ENCODE results near the gene ANO4.
"Not testable (repeated sequence)": the region's sequence is repeated elsewhere in the genome, so short reads cannot be mapped to it uniquely, and the experiment has no call there.

The ANO4 gene

DNA sequence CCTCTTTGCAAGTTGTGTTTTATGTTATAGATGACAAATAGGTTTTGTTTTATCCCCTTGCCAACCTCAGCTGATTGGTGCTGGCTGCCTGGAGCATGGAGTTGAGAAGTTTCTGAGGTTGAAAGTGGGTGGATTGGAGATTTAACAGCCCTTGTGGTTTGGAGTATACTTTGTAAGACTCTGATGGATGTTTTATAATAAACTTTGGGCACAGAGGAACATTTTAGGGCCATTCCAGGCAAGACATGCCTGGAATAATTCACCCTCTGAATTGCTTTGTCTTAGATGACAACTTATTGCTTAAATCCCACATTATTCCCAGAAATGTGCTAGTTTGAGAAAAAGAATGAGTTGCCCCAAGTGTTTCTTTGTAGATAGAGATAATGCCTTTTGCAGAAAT lies 256.6 kb downstream of the ANO4 start:
- DNase-seq: no peak

DNA sequence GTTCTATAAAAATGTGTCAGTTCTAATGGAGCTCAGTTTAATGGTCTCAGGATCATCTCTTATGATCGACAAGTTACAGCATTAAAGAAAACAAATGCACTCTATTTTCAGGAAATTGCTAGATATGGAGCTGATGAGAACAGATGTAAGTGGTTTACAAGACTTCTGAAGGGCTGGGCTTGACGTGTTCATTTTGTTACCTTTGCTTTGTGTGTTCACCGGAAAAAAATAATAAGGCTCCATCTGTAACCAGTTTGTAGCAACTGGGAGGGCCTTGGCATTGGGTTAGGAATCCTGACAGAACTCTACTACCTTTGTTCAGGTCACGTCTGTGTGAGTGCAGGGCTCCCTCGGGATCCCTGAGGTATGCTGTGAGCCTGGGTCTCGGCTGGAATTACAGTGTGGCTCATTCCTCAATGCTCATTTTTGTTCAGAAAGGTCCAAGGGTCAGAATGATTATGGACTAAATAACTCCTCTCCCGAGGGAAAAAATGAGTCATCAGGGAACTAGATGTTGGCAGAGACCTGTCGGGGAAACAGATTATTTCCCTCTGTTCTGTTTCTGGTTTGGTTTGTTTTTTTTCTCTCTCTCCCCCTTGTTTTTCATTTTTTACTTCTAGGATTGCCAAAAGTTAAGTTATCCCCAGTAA lies 257.4 kb downstream of the ANO4 start:
- no peak for DNase-seq

DNA sequence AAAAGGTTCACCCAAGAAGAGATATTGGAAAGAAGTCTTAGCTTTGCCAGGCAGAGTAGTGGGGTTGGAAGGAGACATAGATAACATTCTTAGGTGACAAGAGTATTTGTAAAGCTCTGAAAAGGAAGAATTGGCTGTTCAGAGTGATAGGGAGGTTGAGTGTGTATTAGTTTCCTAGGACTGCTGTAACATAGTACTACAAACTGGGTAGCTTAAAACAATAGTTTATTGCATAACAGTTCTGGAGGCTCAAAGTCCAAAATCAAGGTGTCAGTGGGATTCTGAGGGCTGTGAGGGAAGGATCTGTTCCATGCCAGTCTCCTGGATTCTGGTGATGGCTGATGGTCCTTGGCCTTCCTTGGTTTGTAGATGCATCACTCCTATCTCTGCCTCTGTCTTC lies 258.6 kb downstream of the ANO4 start:
- DNase-seq: no peak

DNA sequence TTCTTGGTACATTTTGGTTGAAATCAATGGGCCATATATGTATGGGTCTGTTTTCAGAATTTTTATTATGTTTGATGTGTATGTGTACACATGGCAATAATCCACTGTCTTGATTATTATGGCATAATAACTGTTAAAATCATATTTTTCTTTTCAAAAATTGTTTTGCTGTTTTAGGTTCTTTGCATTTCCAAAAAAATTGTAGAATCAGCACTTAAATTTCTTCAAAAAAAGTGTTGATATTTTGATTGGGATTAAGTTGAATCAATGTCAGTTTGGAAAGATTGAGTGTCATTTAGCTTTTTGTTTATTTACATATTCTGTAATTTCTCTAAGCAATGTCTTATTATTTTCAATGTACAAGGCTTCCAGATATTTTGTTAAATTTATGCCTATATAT lies 261.4 kb downstream of the ANO4 start:
- no peak for DNase-seq

DNA sequence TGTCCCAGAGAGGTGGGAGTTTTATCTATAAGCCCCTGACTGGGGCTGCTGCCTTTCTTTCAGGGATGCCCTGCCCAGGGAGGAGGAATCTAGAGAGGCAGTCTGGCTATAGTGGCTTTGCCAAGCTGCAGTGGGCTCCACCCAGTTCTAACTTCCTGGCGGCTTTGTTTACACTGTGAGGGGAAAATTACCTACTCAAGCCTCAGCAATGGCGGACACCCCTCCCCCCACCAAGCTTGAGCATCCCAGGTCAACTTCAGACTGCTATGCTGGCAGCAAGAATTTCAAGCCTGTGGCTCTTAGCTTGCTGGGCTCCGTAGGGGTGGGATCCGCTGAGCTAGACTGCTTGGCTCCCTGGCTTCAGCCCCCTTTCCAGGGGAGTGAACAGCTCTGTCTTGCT lies 267.9 kb downstream of the ANO4 start:
- not testable (repeated sequence) for DNase-seq

DNA sequence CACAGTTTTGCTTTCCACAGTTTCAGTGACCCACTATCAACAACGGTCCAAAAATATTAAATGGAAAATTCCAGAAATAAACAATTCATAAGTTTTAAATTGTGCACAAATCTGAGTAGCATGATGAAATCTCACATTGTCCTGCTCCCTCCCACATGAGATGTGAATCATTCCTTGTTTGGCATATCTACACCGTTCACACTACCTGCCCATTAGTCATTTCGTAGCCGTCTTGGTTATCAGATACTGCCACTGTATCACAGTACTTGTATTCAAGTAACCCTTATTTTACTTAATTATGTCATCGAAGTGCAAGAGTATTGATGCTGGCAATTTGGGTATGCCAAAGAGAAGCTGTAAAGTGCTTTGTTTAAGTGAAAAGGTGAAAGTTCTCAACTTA lies 270.1 kb downstream of the ANO4 start:
- DNase-seq: no peak

DNA sequence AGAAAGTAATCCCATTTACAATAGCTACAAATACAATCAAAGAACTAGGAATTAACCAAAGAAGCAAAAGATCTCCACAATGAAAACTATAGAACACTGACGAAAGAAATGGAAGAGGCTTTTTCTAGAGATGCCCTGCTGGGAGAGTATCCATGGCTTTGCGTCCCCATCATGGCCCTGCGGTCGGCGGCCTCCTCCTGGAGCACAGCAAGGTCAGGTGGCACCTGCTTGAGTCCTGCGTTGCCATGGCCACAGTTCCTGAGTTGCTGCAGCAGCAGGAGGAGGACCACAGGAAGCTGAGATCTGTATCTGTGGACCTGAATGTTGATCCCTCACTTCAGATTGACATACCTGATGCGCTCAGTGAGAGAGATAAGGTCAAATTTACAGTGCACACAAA lies 271.9 kb downstream of the ANO4 start:
- no peak for DNase-seq

DNA sequence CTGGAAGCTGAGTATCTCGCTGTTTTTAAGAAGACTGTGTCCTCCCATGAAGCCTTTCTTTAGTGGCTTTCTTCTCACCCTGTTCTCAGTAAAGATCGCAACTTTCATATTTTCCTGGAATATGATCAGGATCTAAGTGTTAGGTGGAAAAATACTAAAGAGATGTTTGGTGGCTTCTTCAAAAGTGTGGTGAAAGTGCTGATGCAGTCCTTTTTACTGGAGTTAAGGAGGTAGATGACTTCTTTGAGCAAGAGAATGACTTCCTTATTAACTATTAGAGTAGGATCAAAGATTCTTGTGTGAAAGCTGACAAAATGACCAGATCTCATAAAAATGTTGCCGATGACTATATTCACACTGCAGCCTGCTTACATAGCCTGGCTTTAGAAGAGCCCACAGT lies 273.8 kb downstream of the ANO4 start:
- no peak for DNase-seq

DNA sequence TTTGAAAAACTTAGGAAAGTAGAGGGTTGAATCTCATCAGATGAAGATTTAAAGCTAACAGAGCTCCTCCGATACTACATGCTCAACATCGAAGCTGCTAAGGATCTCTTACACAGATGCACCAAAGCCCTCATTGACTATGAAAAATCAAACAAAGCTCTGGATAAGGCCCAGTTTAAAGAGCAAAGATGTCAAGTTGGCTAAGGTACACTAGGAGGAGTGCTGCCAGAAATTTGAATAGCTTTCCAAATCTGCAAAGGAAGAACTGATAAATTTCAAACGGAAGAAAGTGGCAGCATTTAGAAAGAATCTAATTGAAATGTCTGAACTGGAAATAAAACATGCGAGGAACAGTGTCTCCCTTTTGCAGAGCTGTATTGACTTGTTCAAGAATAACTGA lies 274.3 kb downstream of the ANO4 start:
- DNase-seq: no peak

DNA sequence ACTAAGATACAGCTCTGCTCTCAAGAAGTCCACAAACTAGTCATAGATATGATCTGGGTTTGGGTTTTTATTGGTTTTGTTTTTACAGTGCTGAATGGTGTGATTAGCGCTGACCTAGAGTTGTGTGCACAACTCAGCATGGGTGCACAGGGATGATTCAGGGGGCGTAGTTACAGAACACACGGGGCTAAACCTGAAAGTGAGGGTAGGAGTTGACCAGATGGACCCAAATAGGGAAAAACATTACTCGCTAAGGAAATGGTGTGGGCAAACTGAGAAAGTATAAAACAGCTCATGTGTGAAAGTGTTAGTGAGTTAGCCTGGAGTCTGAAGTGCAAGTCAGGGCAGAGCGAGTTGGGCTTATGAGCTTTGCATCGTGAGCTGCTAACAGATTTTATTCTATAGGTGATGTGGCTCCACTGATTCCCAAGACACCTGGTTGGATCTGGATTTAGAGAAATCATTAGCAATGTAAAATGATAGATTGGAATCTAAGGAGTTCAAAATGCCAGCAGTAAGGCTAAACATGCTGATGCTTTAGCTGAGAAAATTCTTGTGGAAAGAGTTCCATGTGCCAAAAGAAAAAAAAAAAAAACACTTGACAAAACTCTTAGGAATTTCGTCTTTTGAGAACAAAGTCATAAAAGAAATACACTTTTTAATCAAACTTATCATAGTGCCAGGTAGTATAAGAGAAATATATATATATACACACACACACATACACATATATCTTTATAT lies 280.5 kb downstream of the ANO4 start:
- DNase-seq: no peak

DNA sequence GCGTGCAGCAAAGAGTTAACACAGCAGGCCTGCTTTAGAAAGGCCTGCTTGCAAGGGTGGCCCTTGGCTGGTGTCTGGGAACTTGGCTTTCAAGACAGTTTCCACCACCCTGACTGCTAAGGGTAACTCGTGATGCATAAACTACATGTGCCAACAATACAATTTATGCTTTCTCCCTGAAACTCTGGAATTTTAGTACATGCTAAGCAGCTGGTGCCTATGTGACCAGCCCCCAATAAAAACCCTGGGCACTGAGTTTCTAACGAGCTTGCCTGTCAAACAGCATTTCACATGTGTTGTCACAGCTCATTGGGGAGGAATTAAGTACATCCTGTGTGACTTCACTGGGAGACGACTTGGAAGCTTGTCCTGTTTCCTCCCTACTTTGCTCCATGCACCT lies 282.3 kb downstream of the ANO4 start:
- DNase-seq: no peak

DNA sequence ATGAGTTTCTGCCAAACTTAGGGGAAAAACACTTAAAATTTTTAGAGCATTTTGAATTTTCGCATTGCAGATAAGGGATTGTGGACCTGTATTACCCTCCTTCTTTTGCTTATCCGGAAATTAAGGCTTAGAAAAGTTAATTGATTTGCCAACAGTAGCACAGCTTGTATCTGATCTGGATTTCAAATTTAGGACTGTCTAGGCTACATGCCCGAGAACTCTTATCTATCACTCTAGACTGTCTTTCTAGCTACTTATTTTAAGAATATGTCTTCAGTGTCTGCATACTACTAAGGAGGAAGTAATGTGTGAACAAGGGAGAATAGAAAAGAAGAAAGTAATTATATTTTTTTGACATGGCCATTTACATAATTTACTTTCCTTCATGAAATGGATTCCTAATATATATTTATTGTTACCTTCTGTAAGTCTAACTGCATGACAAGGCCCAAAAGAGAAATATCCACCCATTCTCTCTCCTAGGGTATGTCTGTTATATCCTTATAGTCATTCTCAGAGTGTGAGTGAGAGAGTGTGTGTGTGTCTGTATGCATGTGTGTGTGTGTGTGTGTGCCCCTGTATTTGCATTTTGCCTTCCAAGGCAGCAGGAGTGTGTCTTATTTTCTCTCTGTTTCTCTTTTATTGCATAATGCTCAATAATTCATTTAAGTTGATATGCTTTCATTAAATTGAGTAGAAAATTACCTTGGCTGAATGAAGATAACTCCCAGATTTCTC lies 283.4 kb downstream of the ANO4 start:
- DNase-seq: no peak

DNA sequence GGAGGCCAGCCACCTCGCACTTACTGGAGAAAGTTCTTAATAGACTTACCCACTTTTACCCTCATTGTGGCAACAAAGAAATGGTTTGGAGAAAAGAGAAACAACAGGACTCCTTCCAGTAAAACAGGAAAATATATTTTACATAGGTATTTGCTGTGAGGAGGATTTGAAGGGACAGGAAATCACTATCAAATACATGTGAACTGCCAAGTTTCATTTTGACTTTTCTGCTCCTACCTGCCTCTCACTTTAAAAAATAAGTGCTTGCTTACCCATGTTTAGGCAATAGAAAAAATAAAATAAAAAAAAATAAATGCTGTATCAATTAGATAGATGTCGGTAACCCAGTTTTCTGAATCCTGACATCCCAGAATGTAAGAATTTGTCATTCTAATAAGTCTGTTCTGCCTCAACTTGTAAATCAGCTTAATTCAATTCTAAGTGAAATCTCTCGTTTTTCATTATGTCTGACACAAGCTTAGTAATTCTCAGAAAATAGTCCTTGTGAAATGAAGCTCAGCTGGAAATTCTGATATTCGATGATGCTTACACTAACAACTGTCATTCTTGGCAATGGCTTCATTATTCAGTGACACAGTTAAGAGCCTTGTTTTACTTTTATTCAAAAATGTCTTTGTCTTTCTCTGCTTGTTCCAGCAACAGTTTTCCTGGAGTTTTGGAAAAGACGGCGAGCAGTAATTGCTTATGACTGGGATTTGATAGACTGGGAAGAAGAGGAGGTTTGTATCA lies 284.1 kb downstream of the ANO4 start:
- DNase-seq: no peak

DNA sequence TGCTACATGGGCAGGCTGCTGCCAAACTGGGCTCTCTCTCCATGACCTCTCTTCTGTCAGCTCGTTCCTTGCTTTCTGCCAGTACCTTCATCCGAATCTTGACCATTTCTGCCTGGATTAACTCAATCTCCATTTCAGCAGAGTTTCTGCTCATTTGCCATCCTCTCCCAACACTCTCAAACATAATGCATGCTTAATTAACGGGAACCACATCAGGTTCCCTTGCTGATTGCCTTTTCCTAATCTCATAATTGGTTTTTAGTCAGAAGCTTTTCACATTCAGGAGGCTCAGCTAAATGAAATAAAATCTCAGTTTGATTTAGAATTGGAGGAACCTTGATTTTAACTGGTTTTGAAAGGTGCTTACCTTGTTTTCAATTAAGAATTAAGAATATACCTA lies 288.1 kb downstream of the ANO4 start:
- DNase-seq: no peak

DNA sequence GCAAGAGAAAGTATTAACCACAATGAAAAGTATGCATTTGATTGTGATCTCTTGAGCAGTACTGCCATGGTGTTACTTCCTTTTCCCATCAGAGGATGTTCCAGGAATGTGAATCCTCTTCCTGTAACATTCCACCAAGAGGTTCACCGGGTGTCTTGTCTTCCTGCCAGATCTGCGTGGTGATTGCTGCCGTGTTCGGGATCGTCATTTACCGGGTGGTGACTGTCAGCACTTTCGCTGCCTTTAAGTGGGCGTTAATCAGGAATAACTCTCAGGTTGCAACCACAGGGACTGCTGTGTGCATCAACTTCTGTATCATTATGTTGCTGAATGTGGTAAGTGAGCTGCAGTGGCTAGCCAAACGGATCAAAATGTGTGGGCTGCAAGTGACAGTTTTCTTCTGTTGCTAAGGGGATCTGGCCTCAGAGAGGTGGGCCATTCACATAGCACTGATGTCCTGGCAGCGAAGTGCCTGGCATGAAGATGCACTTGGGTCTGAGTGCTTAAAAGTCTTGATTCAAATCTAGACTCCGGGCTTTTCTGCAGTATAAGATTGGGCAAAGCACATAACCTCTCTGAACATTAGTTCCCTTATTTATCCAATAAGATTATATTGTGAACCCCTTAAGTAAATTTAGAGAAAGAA lies 292.0 kb downstream of the ANO4 start:
- DNase-seq: no peak

DNA sequence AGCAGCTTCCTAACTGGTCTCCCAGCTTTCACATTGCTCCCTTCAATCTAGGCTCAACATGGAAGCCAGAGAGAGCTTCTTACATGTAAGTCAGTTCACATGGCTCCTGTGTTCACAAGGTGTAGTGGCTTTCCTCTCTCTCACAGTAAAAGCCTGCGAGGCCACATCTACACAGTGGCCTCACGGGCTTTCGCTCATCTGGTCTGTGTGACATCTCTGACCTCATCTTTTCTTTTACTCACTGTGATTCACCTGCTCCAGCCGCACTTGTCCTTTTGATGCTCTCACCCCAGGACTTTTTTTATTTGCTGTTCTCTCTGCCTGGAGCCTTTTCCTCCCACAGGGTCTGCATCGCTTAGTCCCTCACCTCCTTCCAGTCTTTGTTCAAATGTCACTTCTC lies 293.3 kb downstream of the ANO4 start:
- DNase-seq: no peak

DNA sequence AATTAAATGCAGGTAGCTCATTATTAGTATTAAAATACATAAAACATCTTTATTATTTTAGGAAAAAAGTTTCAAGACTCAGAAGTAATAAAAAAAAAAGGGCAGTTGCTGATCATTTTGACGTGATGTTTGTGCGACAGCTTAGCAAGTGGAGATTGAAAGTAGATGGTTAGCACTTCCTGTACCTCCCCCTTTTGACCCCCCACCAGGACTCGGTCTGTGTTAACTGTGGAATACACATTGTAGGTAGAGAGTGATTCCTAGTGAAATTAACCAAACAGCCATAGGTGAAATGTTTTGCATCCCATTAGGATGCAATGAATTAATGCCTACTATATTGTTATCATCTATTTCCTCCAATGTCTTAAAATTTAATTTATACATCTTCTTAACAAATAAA lies 294.7 kb downstream of the ANO4 start:
- no peak for DNase-seq

DNA sequence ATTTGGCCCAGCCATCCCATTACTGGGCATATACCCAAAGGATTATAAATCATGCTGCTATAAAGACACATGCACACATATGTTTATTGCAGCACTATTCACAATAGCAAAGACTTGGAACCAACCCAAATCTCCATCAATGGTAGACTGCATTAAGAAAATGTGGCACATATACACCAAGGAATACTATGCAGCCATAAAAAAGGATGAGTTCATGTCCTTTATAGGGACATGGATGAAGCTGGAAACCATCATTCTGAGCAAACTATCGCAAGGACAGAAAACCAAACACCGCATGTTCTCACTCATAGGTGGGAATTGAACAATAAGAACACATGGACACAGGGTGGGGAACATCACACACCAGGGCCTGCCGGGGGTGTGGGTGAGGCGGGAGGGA lies 295.6 kb downstream of the ANO4 start:
- not testable (repeated sequence) for DNase-seq

DNA sequence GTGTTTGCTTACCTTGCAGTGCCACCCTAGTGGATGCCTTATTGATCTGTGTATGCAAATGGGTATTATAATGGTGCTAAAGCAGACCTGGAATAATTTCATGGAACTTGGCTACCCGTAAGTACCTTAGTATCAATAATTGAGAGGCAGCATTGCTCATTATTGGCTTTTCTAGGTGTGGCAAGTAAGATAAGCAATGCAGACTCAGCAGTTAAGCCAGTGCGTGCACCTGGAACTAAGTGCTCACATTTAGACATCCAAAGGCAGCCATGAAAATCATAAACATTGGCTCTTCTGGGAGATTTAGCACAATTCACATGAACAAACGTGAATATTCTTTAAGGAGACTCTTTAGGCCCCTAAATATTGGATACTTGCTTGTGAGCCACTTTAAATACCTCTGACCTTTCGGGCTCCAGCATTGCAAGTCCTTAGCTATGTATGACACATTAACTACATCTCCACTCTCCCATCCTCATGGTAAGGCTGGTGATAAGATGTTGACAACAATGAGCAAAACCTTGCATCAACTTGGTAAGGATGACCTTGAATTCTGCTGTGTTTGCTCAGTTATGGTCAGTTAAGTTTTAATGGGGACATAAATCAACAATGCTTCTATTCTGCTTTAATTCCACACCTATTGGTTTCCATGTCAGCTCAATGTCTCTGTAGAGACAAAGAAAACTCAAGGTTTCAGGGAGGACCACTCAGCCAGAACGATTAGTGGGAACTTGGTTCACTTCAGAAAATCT lies 303.4 kb downstream of the ANO4 start:
- no peak for DNase-seq

DNA sequence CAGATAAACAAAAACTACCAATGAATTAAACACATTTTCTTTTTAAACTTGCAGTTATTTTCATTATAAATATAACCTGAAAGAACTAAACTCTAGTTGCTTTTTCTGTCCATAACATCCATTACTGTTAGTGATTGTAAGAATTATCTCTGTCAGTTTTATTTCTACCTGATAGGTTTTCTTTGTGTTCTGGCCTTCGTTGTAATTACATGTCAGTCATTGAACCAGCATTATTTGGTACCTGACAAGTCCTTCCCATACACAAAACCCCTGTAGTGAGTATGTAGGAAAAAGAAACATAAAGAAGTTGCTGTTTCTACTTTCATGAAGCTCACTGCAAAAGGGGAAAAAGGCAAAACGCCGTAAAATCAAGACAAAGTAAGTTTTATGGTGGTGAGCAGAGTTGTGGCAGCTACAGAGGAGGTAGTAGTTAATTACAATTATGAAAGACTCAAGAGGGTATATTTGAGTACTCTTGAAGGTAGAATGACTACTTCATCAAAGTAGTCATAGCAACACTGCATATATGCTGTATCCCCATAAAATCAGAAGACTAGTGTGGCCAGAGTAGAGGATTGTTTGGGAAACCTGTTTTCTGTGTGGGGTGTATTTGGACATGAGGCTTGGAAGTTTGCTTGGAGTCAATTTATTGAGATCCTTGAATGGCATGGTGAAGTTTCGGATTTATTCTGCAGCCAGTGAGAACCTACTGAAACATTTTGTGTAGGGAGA lies 312.6 kb downstream of the ANO4 start:
- no peak for DNase-seq

DNA sequence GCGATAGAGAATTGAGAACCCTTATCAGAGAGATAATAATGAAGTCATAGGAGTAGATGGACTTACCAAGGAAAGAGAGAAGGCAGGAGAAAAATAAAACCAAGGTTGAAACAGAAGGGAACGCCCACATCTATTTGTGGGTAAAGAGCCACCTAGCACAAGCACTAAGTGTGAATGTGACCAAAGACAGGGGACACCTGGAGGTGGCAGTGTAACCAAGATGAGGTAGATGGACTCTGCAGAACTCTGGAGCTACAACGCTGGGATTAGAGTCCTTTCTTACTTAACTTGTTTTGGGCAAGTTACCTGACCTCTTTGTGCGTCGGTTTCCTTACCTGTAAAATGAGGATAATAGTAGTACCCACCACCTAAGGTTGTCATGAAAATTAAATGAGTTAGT lies 313.6 kb downstream of the ANO4 start:
- no peak for DNase-seq

DNA sequence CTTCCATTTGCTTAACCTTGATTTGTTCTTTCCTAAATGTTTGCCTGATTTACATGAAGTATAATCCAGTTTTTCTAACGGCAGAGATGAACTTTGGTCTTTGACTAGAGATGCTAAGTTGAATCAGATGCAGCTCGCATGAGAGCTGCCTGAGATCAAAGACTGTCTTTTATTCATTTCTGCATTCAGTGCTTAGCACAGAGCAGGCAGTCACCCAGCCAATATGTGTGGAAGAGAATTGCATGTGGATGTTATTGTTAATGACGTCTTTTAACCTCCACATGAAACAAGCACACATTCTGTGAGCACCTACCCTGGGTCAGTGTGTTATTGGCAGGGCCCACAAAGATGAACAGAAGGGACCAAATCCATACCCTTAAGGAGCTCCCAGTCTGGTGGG lies 316.3 kb downstream of the ANO4 start:
- DNase-seq: no peak
